Stomach (tissue), 19 donors: Measurements from ENCODE around the gene U2SURP. TPM values are rescaled to one million over a fixed set of nuclear protein-coding genes. Genes with fewer than 3 reads are reported as not detected.

Experiments
- DNase-seq, 2 donors: peaks; one replicate each; pipeline versions ENCODE4 v3.0.0 to v3.0.0-alpha.2; 2013 to 2019
- H3K27ac ChIP-seq, 5 donors: fragments of 200-600 bp in 4 of 5; sonication (generic) in 4 of 5; one replicate each; pipeline ENCODE4 v1.5.1; 2013 to 2019; ENCODE audit warnings: mild to moderate bottlenecking in 1 of 5, moderate library complexity in 1 of 5
- H3K27me3 ChIP-seq, 3 donors: fragments of 200-600 bp; sonication (generic); one replicate each; pipeline ENCODE4 v1.5.1; 2017 to 2019; ENCODE audit warnings: mixed run types in 1 of 3
- H3K36me3 ChIP-seq, 4 donors: fragments of 200-600 bp; sonication (generic); 1 replicate in 3 of 4; 2 replicates in 1 of 4; pipeline ENCODE4 v1.5.1; 2016 to 2019
- H3K4me1 ChIP-seq, 4 donors: fragments of 200-600 bp; sonication (generic); one replicate each; pipeline ENCODE4 v1.5.1; 2016 to 2019
- H3K4me3 ChIP-seq, 4 donors: fragments of 200-600 bp; sonication (generic) in 3 of 4; one replicate each; pipeline ENCODE4 v1.5.1; 2016 to 2019; ENCODE audit warnings: mild to moderate bottlenecking in 1 of 4
- H3K9me3 ChIP-seq, 4 donors: fragments of 200-600 bp; sonication (generic); one replicate each; pipeline ENCODE4 v1.5.1; 2016 to 2019
- EP300 ChIP-seq: sonication (generic); formaldehyde crosslinking; IDR thresholded peaks from one replicate; pipeline ENCODE4 v1.6.1; 2017; ENCODE audit warnings: antibody characterized with exemption
- POLR2A ChIP-seq, 4 donors: fragments of 450-650 bp; IDR thresholded peaks; one replicate each; pipeline ENCODE4 v1.6.1; 2016; ENCODE audit warnings: antibody characterized with exemption in 4 of 4, control low read depth in 2 of 4, mild to moderate bottlenecking in 1 of 4, moderate library complexity in 1 of 4
- POLR2AphosphoS5 ChIP-seq, 3 donors: sonication (generic); formaldehyde crosslinking; IDR thresholded peaks; one replicate each; pipeline ENCODE4 v1.6.1; 2016; ENCODE audit warnings: antibody characterized with exemption in 3 of 3
- WGBS, 5 donors: extraction: QIAGEN DNeasy Blood & Tissue Kit in 3 of 5; methylation state at CpG; one replicate each; pipeline versions ENCODE4 v1.1.5 to v1.1.7; 2013 to 2018; 5-methylcytosine and 5-hydroxymethylcytosine counted together
- intact Hi-C: fragments of 100-400 bp; cut with DNase I; formaldehyde crosslinking; loops from one replicate; pipeline ENCODE4 v1.15.1; 2023; ENCODE audit warnings: low total_unique reads
- long read RNA-seq, 10 donors: transcript quantifications; one replicate each; lab custom pipeline, GENCODE V29; 2026
- polyA plus RNA-seq, 3 donors: library from polyadenylated mRNA; stranded (reverse); fragments of 200-250 nt; gene quantifications; one replicate each; pipeline ENCODE4 v1.2.3, GENCODE V29; 2013
- total RNA-seq, 5 donors: library from RNA; depleted of rRNA; stranded (reverse); fragments of >200 nt; gene quantifications; one replicate each; pipeline versions ENCODE4 v1.1.0 to v1.2.3, GENCODE V29; 2014 to 2016
- TF ChIP-seq, protein P1 (sequence below), 7 experiments: fragments of 450-650 bp in 4 of 7; fragments of 200-600 bp in 3 of 7; sonication (generic) in 3 of 7; IDR thresholded peaks; one replicate each; pipeline ENCODE4 v1.5.1; 2016 to 2019; ENCODE audit warnings: antibody characterized with exemption in 7 of 7, control low read depth in 2 of 7, mild to moderate bottlenecking in 1 of 7
- donor health status: healthy with polysubstance abuse.
- donor health status: Bipolar disorder and iron deficiency.
- donor health status: healthy.

The U2SURP gene
- total RNA-seq (100 to 1,000 TPM in 2 of 5 donors, 10 to 100 TPM in 3; 50.4 to 156 (median 96.5) TPM), polyA plus RNA-seq (10 to 100 TPM; 12.8 to 27.6 (median 16.6) TPM)
- long read RNA-seq, donor 1, partial matches to known transcripts: 0 of 4 reads
- long read RNA-seq, donor 1, other reads (novel, unspliced or antisense): 0 of 4 reads
- long read RNA-seq, donor 2, transcript U2SURP-215 (6 exons, 588 nt): major isoform, 9 of 12 reads
- long read RNA-seq, donor 2, partial matches to known transcripts: 0 of 12 reads
- long read RNA-seq, donor 2, other reads (novel, unspliced or antisense): 0 of 12 reads
- long read RNA-seq, donor 3, transcript U2SURP-215 (6 exons, 588 nt): major isoform, 6 of 8 reads
- long read RNA-seq, donor 3, partial matches to known transcripts: 0 of 8 reads
- long read RNA-seq, donor 3, other reads (novel, unspliced or antisense): 0 of 8 reads
- long read RNA-seq, donor 4: 0 reads
- long read RNA-seq, donor 5, transcript U2SURP-215 (6 exons, 588 nt): major isoform, 13 of 16 reads
- long read RNA-seq, donor 5, partial matches to known transcripts: 0 of 16 reads
- long read RNA-seq, donor 5, other reads (novel, unspliced or antisense): 0 of 16 reads
- long read RNA-seq, donor 6: 0 reads
- long read RNA-seq, donor 7, transcript U2SURP-215 (6 exons, 588 nt): major isoform, 9 of 11 reads
- long read RNA-seq, donor 7, partial matches to known transcripts: 0 of 11 reads
- long read RNA-seq, donor 7, other reads (novel, unspliced or antisense): 0 of 11 reads
- long read RNA-seq, donor 8, transcript U2SURP-215 (6 exons, 588 nt): major isoform, 22 of 25 reads
- long read RNA-seq, donor 8, partial matches to known transcripts: 0 of 25 reads
- long read RNA-seq, donor 8, other reads (novel, unspliced or antisense): 0 of 25 reads
- long read RNA-seq, donor 9, transcript U2SURP-215 (6 exons, 588 nt): major isoform, 17 of 30 reads
- long read RNA-seq, donor 9, partial matches to known transcripts: 9 of 30 reads
- long read RNA-seq, donor 9, other reads (novel, unspliced or antisense): 0 of 30 reads
- long read RNA-seq, donor 10, partial matches to known transcripts: 0 of 2 reads
- long read RNA-seq, donor 10, other reads (novel, unspliced or antisense): 0 of 2 reads

DNA sequence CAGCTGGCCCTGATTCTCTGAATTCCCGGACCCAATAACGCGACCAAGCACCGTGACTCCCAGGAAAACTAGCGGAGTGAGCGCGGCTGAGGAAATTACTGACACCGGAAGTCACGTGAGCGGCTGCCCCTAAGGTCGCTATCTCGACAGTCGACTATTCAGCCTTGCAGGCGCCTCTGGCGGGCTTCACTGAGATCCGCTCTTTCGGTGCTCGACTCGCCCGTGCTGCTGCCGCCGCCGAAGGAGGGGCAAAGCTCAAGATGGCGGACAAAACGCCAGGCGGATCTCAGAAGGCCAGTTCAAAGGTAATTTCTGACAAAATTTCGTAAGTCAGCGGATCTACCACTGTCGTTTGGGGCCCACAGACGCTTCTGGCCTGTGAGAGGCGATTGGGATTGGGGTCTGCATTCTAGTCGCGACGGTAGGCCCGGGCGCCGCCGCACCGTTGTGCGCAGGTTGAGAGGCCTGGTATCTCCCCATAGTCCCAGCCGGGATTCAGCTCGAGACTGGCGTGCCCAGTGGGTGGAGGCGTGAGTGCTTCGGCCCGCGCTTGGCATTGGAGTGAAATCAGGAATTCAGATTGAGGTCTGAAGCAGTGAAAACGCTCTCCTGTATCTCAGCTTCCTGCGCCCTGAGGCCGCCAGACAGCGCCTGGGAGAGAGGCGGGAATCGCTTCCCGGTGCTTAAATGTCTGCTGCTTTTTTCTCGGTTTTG, at the start of gene U2SURP:
Gene U2SURP, plus strand, starts transcription at position 202 of the 714 bp plus-strand sequence. Its CDS starts 59 bp downstream, at position 261.
- peak within 1 kb of the TSS; percentile 86 to 95 (median 95) for H3K27ac ChIP-seq
- H3K27me3 ChIP-seq: no peaks in the 10 kb centered on the region
- peak; percentile 95 to 99 for DNase-seq
- WGBS, 5 donors: 0 to 1% (median 0%) methylated on average over 33 to 55 of the region's 55 CpGs
- intact Hi-C loops: no loop called here
- H3K36me3 ChIP-seq: no peaks in the 10 kb centered on the region
- H3K4me3 ChIP-seq: peak within 1 kb of the TSS; percentile 75 to 100 (median 90)
- peaks cover 11 to 61% (median 54%) of the 10 kb centered on the region in 4 donors for H3K4me1 ChIP-seq
- TF ChIP-seq POLR2AphosphoS5 (IDR thresholded peaks at IDR 0.05) (peak; percentile 81 to 91 (median 89)), POLR2A (IDR thresholded peaks at IDR 0.05) (peak in 2 of 4 donors; percentile 4 to 10), EP300 (no peak)
- TF ChIP-seq, protein P1, sequence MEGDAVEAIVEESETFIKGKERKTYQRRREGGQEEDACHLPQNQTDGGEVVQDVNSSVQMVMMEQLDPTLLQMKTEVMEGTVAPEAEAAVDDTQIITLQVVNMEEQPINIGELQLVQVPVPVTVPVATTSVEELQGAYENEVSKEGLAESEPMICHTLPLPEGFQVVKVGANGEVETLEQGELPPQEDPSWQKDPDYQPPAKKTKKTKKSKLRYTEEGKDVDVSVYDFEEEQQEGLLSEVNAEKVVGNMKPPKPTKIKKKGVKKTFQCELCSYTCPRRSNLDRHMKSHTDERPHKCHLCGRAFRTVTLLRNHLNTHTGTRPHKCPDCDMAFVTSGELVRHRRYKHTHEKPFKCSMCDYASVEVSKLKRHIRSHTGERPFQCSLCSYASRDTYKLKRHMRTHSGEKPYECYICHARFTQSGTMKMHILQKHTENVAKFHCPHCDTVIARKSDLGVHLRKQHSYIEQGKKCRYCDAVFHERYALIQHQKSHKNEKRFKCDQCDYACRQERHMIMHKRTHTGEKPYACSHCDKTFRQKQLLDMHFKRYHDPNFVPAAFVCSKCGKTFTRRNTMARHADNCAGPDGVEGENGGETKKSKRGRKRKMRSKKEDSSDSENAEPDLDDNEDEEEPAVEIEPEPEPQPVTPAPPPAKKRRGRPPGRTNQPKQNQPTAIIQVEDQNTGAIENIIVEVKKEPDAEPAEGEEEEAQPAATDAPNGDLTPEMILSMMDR (IDR thresholded peaks at IDR 0.05): no peak
- H3K9me3 ChIP-seq: no peaks in the 10 kb centered on the region

DNA sequence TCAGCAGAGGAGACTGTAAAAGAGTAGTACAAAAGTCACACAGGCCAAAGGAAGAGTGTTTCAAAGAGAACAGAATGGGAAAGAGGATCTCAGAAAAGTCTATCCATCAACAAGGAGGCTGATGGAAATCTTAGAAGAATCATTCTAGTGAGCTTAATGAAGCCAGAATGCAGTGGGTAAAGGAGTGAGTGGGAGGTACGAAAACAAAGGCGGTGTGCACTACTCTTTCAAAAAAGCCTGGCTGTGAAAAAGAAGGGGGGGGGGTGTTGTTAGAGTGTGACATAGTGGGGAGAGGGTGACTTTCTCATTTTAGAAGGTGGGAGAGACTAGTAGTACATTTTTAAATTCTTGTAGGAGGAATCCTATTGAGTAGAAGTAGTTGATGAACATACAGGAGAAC, 49.6 kb upstream of the U2SURP start:
- Histone ChIP-seq H3K4me1 (peaks cover 0 to 6% (median 6%) of the 10 kb centered on the region in 4 donors), H3K36me3 (no peaks in the 10 kb centered on the region), H3K4me3 (no peak overlapping the region), H3K27ac (no peak overlapping the region), H3K27me3 (peaks cover 0 to 31% (median 16%) of the 10 kb centered on the region in 3 donors), H3K9me3 (no peaks in the 10 kb centered on the region)
- no peak for DNase-seq
- intact Hi-C loops: no loop called here
- 93 to 97% (median 96%) methylated on average over 2 of the region's 2 CpGs for WGBS, 5 donors
- TF ChIP-seq POLR2A (IDR thresholded peaks at IDR 0.05) (no peak), EP300 (no peak), POLR2AphosphoS5 (IDR thresholded peaks at IDR 0.05) (no peak)
- TF ChIP-seq, protein P1 (IDR thresholded peaks at IDR 0.05): no peak

- Histone ChIP-seq H3K9me3 (no peaks in the 10 kb centered on the region), H3K4me1 (peaks cover 0 to under 1% (median under 1%) of the 10 kb centered on the region in 4 donors), H3K27me3 (peaks cover 0 to 31% (median 8%) of the 10 kb centered on the region in 3 donors), H3K36me3 (no peaks in the 10 kb centered on the region), H3K27ac (no peak overlapping the region), H3K4me3 (no peak overlapping the region)
- intact Hi-C loops: no loop called here
- WGBS, 5 donors: 66 to 72% (median 69%) methylated on average over 8 of the region's 8 CpGs
- no peak for DNase-seq
- TF ChIP-seq POLR2AphosphoS5 (IDR thresholded peaks at IDR 0.05) (no peak), POLR2A (IDR thresholded peaks at IDR 0.05) (no peak), EP300 (no peak)
- TF ChIP-seq, protein P1 (IDR thresholded peaks at IDR 0.05): no peak
These were observed 48.8 kb upstream of the U2SURP start for GRCh38 chr3:142952272-142953193.
